Fibroblast of villous mesenchyme (primary cell): ENCODE measurements around the gene TEX30. TPM values are rescaled to one million over a fixed set of nuclear protein-coding genes. Genes with fewer than 3 reads are reported as not detected.

Experiments used
- DNase-seq: peaks from one replicate; pipeline ENCODE4 v3.0.0-alpha.2; 2010; ENCODE audit warnings: low read depth
- H3K4me3 ChIP-seq: 2 replicates; pipeline ENCODE4 v1.5.1; 2011; ENCODE audit warnings: low read depth, mild to moderate bottlenecking, low read length
- CTCF ChIP-seq: IDR thresholded peaks from 2 replicates; pipeline ENCODE4 v1.5.1; 2012; ENCODE audit warnings: low read depth, mild to moderate bottlenecking, low read length; ENCODE audit not compliant: insufficient read depth
- total RNA-seq: library from RNA; depleted of rRNA; stranded (reverse); fragments of >200 nt; gene quantifications from 2 replicates; pipeline ENCODE4 v1.2.3, GENCODE V29; 2012

TEX30 gene
- total RNA-seq, 1 donor = 27.6 TPM

- no peak for DNase-seq
- no peak for TF ChIP-seq CTCF
- no peak overlapping the region for H3K4me3 ChIP-seq
Observed at GRCh38 chr13:102721800-102722231, 51.8 kb downstream of the TEX30 start.

DNA sequence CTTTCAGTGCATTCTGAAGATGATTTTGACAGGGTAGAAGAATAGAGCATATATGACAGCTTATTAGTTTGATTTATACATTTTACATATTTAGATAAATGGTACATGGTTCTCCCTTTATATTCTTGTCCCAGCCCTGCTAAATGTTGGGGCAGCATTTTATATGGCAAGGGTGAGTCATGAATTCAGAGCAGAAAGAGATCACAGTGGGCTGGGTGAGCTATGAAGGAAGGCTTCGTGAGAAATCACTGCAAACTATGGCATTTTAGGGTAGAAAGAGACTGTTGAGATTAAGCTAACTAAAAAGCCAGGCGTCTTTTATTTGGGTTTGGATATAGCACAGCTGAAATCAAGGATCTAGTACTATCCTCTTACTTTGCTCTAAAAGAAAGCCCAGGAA lies 54.8 kb downstream of the TEX30 start:
- DNase-seq = no peak
- no peak overlapping the region for H3K4me3 ChIP-seq
- TF ChIP-seq CTCF = no peak

Other genes starting within 250 kb of the TEX30 start
- gene TPP2, start 176.8 kb downstream of the TEX30 start, total RNA-seq = 43.8 and 60.0 TPM in 2 replicates
- gene METTL21C, start 78.7 kb downstream of the TEX30 start, total RNA-seq = not detected in 2 replicates
- gene POGLUT2, start 25.2 kb upstream of the TEX30 start, total RNA-seq = 15.5 and 30.2 TPM in 2 replicates
- 31.2 and 62.2 TPM in 2 replicates for gene BIVM, start 25.3 kb upstream of the TEX30 start, total RNA-seq
- 67.3 and 94.1 TPM in 2 replicates for gene ERCC5, start 72.2 kb upstream of the TEX30 start, total RNA-seq